Measurements from ENCODE around the gene SH3PXD2B.
"Not testable (repeated sequence)": the region's sequence is repeated elsewhere in the genome, so short reads cannot be mapped to it uniquely, and the experiment has no call there.

Gene SH3PXD2B

GRCh38 chr5:172339264-172340180 is 114.8 kb downstream of the SH3PXD2B start:
- DNase-seq (ENCODE audit: low spot score): no peak

DNA sequence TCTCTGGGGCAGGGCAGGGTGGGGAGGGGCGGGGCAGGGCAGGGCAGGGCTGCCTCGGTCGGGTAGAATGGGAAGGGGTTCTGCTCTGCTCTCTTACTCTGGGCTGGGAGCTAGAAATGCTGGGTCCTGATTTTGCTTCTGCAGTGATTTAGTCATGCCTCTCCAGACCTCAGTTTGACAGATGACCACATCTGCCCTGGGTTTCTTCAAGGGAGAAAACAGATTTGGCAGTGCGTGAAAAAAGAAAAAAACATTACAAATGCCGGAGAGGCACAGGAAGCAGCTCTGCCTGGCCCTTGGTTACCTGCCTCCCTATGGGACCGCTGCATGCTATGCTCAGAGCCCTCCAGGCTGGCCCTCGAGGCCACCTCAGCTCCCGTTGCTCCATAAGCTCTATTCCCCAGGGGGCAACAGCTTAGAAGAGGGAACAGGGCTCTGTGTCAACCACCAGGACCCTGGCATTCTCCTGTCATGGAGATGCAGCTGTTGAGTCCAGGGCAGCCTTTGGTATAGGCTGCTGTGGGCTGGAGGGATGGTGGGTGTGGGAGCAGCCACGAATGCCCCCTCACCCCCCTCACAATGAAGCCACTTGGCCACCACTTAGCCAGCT is 117.5 kb downstream of the SH3PXD2B start:
- no peak for DNase-seq (ENCODE audit: low spot score)

DNA sequence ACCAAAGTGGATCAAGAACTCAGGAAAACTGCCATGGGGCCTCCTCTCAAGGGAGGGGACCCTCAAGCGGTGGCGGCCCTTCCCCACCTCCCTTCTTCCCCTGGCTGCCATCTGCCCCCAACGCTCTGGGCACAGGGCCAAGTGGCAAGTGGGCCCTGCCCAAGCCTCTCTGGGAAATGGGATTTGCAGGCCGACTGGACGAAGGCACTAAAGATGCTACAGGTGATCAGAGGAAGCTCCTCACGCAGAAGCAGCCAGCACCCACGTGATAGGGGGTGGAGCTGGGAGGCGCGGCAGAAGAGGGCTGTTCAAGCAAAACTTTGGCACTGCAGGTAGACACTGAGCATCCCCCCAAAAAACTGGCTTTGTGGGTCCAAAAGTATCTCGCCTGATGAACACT is 118.1 kb downstream of the SH3PXD2B start:
- no peak for DNase-seq (ENCODE audit: low spot score)

DNA sequence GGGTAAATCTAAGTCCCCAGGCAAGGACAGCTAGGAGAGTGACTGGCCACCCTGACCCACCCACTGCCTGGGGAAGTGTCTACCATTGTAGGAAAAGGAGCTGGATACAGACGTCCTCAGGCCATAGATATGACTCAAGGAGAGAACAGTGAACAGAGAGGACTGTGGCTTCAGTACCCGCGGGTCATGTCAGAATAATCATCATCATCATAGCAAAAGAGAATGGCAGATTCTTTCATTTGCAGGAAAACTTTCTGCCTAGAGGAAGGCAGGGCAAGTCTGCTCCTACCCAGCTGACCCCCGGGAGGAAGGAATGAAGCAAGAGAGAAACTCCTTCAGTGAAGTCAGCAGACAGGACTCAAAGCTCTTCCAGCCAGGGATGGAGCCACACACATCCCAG is 118.6 kb downstream of the SH3PXD2B start:
- DNase-seq (ENCODE audit: low spot score): no peak

DNA sequence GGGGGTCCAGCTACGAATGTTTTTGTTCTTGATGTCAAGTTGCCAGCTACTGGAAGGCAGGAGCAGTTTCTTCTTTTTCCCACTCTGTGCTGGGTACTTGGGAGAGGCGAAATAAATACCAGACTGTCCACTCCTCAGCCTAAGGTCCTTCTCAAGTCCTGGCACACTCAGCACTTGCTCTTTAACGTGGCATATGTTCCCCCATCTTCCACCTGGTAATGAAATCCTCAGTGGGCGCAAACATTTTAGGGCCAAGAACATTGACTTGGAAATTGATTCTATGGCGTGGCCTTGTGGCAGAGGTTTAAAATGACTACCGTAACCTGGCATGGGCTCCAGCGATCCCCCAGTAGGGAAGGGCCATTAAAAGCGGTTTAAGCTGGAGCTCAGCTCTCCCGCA is 119.7 kb downstream of the SH3PXD2B start:
- no peak for DNase-seq (ENCODE audit: low spot score)

GRCh38 chr5:172334196-172334595 is 120.1 kb downstream of the SH3PXD2B start:
- DNase-seq (ENCODE audit: low spot score): no peak

DNA sequence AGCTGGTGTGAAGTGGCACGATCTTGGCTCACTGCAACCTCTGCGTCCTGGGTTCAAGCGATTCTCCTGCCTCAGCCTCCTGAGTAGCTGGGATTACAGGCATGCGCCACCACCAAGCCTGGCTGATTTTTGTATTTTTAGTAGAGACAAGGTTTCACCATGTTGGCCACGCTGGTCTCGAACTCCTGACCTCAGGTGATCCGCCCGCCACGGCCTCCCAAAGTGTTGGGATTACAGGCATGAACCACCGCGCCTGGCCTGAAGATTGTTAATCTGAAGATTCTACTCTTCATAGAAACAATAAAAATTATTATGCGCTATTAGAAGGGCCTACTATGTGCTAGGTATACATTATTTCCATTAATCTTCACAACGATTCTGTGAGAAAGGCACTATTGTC is 127.4 kb downstream of the SH3PXD2B start:
- not testable (repeated sequence) for DNase-seq (ENCODE audit: low spot score)

GRCh38 chr5:172325452-172325851 is 128.9 kb downstream of the SH3PXD2B start:
- no peak for DNase-seq (ENCODE audit: low spot score)

DNA sequence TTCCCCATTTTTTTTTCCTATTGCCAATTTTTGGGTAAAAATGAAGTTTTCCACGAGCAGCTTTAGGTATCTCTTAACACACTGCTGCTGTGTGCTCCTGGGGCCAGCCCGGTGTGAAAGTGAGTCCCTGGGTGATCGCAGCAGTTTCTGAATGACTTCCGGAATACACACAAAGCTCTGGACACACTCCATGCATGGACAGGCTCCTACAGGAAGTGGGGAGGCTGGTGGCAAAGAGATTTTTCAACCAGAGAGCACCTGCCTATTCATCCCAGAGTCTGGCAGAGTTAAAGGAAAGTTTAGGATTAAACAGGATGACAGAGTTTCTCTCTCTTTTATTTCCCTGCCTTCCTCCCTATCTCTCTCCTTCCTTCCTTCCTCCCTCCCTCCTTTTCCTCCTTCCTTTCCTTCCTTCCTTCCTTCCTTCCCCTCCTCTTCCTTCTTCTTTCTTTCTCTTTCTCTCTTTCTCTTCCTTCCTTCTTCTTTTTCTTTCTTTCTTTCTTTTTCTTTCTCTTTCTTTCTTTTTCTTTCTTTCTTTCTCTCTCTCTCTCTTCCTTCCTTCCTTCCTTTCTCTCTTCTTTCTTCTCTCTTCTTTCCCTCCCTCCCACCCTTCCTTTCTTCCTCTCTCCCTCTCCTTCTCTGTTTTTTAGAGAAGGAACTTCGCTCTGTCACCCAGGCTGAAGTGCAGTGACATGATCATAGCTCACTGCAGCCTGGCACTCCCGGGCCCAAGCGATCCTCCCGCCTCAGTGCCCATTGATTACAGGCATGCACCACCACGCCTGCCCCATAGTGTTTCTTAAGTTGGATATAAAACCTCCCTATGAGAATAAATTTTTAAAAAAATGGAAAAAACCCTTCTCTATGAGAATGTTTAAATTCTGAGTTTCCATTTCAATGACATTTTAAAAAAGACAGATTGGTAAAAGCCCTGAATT is 132.0 kb downstream of the SH3PXD2B start:
- DNase-seq (ENCODE audit: low spot score): no peak

DNA sequence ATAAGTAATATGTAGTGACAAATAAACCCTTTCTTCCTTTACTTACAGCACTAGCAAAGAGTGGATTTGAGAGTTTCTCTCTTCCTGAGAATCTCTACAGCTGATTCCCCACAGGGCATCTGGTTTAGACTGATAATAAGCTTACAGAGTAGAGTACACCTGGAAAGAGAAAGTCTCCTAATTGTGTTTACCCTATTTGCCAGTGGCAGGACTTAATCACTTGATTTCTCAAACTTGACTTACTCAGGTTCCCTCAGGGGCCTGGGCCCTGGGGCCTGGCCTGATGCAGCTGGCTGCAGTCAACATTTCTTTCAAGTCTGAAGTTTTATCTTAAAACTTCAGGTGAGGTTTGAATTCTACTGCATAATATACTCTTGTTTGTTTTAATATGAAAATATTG is 132.7 kb downstream of the SH3PXD2B start:
- DNase-seq (ENCODE audit: low spot score): no peak

GRCh38 chr5:172319708-172320441 is 134.4 kb downstream of the SH3PXD2B start:
- DNase-seq (ENCODE audit: low spot score): peak; percentile 27

- DNase-seq (ENCODE audit: low spot score): no peak
Measured at GRCh38 chr5:172315587-172316493, 138.5 kb downstream of the SH3PXD2B start.

GRCh38 chr5:172313915-172314314 is 140.4 kb downstream of the SH3PXD2B start:
- DNase-seq (ENCODE audit: low spot score): no peak

GRCh38 chr5:172312286-172312685 is 142.0 kb downstream of the SH3PXD2B start:
- DNase-seq (ENCODE audit: low spot score): no peak

DNA sequence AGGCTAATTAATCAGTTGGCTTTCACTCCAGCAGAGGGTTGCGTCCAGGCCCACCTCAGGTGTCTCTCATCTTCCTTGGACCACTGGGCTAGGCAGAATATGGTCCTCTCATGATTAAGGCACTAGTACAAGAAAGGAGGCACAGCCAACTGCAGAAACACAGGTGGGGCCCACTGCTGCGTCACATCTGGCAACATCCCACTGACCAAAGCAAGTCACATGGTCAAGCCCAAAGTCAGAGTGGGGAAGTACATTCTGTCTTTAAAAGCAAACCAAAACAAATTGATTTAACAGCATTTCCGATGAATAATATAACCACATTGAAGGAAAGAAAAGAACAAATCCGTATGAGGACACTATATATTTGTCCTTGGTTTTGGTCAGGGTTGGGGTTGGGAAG is 142.7 kb downstream of the SH3PXD2B start:
- DNase-seq (ENCODE audit: low spot score): no peak

- DNase-seq (ENCODE audit: low spot score): no peak
Measured at GRCh38 chr5:172311026-172311425, 143.3 kb downstream of the SH3PXD2B start.

DNA sequence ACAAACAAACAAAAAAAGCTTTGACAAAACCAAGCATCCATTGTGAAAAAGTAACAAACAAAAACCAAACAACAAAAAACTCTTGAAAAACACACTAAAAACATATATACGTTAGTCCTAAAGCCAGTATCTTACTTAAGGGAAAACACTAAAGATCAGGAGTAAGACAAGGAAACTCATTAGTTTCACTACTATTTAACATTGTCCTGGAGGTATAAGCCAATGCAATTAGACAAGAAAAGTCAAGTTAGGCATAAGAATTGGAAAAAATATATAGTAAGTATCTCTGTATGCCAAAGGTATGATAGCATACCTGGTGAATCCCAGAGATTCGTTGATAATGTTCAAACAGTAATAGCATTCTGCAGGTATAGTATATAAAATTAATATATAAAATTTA is 148.9 kb downstream of the SH3PXD2B start:
- DNase-seq (ENCODE audit: low spot score): no peak

- DNase-seq (ENCODE audit: low spot score): no peak
Measured at GRCh38 chr5:172303572-172304335, 150.6 kb downstream of the SH3PXD2B start.

GRCh38 chr5:172303162-172303561 is 151.2 kb downstream of the SH3PXD2B start:
- DNase-seq (ENCODE audit: low spot score): no peak
